DOHH2 (cell line): ENCODE data around the gene HPX.

Source experiments
- EZH2phosphoT487 ChIP-seq: fragments of 200-600 bp; sonication (generic); IDR thresholded peaks from 2 replicates; pipeline ENCODE4 v1.6.1; 2017; ENCODE audit warnings: borderline replicate concordance, mild to moderate bottlenecking, antibody characterized with exemption, low read length, moderate library complexity, mixed read lengths
- TF ChIP-seq, protein P1 (sequence below): fragments of 200-600 bp; sonication (generic); IDR thresholded peaks from one replicate; pipeline ENCODE4 v1.5.1; 2014; ENCODE audit warnings: antibody characterized with exemption, mild to moderate bottlenecking, low read depth, low read length; ENCODE audit not compliant: poor library complexity, severe bottlenecking

DNA sequence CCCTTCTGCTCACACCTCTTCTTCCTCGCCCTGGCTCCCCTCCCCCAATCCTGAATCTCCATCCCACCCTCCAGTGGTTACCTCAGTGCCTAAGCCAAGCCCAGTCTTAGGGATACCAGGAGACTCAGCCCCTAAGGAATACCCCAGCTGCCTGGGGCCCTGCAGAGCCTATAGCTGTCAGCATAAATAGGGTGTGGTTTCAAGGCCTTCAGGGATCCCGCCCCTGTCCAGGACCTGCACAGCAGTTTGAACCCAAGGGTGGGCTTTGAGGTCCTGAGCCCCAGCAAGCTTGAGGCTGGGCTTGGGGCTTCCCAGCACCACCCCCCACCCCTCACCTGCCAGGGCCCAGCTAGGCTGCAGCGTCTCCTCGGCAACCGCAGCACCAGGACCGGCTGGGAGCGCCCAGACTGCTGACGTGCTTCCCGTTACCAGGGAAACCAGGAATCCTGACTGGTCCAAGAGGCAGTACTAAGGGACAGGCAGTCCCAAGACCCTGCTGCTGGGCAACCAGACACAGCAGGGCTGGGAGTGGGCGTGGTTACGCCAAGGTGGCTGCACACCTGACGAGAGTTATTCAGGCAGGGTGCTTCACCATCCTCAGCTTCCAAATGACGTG is 35.6 kb downstream of the HPX start:
- TF ChIP-seq, protein P1, sequence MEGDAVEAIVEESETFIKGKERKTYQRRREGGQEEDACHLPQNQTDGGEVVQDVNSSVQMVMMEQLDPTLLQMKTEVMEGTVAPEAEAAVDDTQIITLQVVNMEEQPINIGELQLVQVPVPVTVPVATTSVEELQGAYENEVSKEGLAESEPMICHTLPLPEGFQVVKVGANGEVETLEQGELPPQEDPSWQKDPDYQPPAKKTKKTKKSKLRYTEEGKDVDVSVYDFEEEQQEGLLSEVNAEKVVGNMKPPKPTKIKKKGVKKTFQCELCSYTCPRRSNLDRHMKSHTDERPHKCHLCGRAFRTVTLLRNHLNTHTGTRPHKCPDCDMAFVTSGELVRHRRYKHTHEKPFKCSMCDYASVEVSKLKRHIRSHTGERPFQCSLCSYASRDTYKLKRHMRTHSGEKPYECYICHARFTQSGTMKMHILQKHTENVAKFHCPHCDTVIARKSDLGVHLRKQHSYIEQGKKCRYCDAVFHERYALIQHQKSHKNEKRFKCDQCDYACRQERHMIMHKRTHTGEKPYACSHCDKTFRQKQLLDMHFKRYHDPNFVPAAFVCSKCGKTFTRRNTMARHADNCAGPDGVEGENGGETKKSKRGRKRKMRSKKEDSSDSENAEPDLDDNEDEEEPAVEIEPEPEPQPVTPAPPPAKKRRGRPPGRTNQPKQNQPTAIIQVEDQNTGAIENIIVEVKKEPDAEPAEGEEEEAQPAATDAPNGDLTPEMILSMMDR: no peak
- no peak for TF ChIP-seq EZH2phosphoT487
